ENCODE measurements around the gene COMT.

COMT gene

GRCh38 chr22:19972251-19972650 is 30.7 kb downstream of the COMT start:
- Histone ChIP-seq H3K27me3 (ENCODE audit: insufficient read depth, low read length) (no peaks in the 10 kb centered on the region), H2BK5ac (ENCODE audit: low read depth, low read length, poor library complexity) (no peak overlapping the region), H2AFZ (ENCODE audit: insufficient read depth, low read length, poor library complexity) (no peak overlapping the region), H3K4me3 (ENCODE audit: low read depth, low read length) (no peak overlapping the region), H3K79me1 (ENCODE audit: low read length) (no peaks in the 10 kb centered on the region), H2AK5ac (ENCODE audit: low read length) (no peak overlapping the region), H4K8ac (ENCODE audit: low read depth, low read length) (no peak overlapping the region), H3K9me3 (ENCODE audit: insufficient read depth, low read depth, low read length) (no peaks in the 10 kb centered on the region), H3K4me2 (ENCODE audit: low read length) (no peak overlapping the region), H3K79me2 (ENCODE audit: control insufficient read depth, insufficient read depth, low read length, poor library complexity) (no peaks in the 10 kb centered on the region), H3K4me1 (ENCODE audit: control insufficient read depth in 1 of 2, insufficient read depth in 2 of 2, low read length in 2 of 2) (peaks cover 2 to 5% of the 10 kb centered on the region in 2 experiments), H4K12ac (ENCODE audit: low read depth, low read length) (no peak overlapping the region), H3K4ac (ENCODE audit: low read depth, low read length) (no peak overlapping the region), H3K9ac (ENCODE audit: low read length) (no peak overlapping the region), H3K18ac (ENCODE audit: low read length) (no peak overlapping the region), H3K27ac (ENCODE audit: low read depth, low read length) (no peak overlapping the region), H3K23ac (ENCODE audit: low read length) (no peak overlapping the region), H2BK120ac (ENCODE audit: insufficient read depth, low read length, poor library complexity) (no peak overlapping the region), H3K36me3 (ENCODE audit: control insufficient read depth in 1 of 2, insufficient read depth in 2 of 2, low read length in 2 of 2) (peaks cover 5 to 10% of the 10 kb centered on the region in 2 experiments), H2BK12ac (ENCODE audit: low read length) (no peak overlapping the region), H4K91ac (ENCODE audit: low read depth, low read length) (no peak overlapping the region), H3K14ac (ENCODE audit: low read length) (no peak overlapping the region)
- DNase-seq, result no peak
- WGBS (ENCODE audit: extremely low coverage, insufficient coverage, insufficient read length), result no CpG with 5 or more reads among the region's 9 CpGs

- Histone ChIP-seq H3K9me3 (ENCODE audit: insufficient read depth, low read depth, low read length) (peaks cover 2% of the 10 kb centered on the region), H2AFZ (ENCODE audit: insufficient read depth, low read length, poor library complexity) (no peak overlapping the region), H4K12ac (ENCODE audit: low read depth, low read length) (no peak overlapping the region), H3K4me3 (ENCODE audit: low read depth, low read length) (no peak overlapping the region), H3K18ac (ENCODE audit: low read length) (no peak overlapping the region), H2AK5ac (ENCODE audit: low read length) (no peak overlapping the region), H3K4me1 (ENCODE audit: control insufficient read depth in 1 of 2, insufficient read depth in 2 of 2, low read length in 2 of 2) (peaks cover 2 to 5% of the 10 kb centered on the region in 2 experiments), H3K4ac (ENCODE audit: low read depth, low read length) (no peak overlapping the region), H3K9ac (ENCODE audit: low read length) (no peak overlapping the region), H3K36me3 (ENCODE audit: control insufficient read depth in 1 of 2, insufficient read depth in 2 of 2, low read length in 2 of 2) (peaks cover 5 to 10% of the 10 kb centered on the region in 2 experiments), H3K27me3 (ENCODE audit: insufficient read depth, low read length) (no peaks in the 10 kb centered on the region), H3K4me2 (ENCODE audit: low read length) (no peak overlapping the region), H4K91ac (ENCODE audit: low read depth, low read length) (no peak overlapping the region), H2BK5ac (ENCODE audit: low read depth, low read length, poor library complexity) (no peak overlapping the region), H2BK120ac (ENCODE audit: insufficient read depth, low read length, poor library complexity) (no peak overlapping the region), H3K27ac (ENCODE audit: low read depth, low read length) (no peak overlapping the region), H2BK12ac (ENCODE audit: low read length) (no peak overlapping the region), H3K79me2 (ENCODE audit: control insufficient read depth, insufficient read depth, low read length, poor library complexity) (no peaks in the 10 kb centered on the region), H4K8ac (ENCODE audit: low read depth, low read length) (no peak overlapping the region), H3K79me1 (ENCODE audit: low read length) (no peaks in the 10 kb centered on the region), H3K14ac (ENCODE audit: low read length) (no peak overlapping the region), H3K23ac (ENCODE audit: low read length) (no peak overlapping the region)
- peak; percentile 50 to 73 for DNase-seq
- no CpG with 5 or more reads among the region's 50 CpGs for WGBS (ENCODE audit: extremely low coverage, insufficient coverage, insufficient read length)
Observed at GRCh38 chr22:19972652-19973550, 31.3 kb downstream of the COMT start.

GRCh38 chr22:19973551-19974267 is 32.1 kb downstream of the COMT start:
- Histone ChIP-seq H2BK12ac (ENCODE audit: low read length) (no peak overlapping the region), H2AFZ (ENCODE audit: insufficient read depth, low read length, poor library complexity) (no peak overlapping the region), H3K79me1 (ENCODE audit: low read length) (no peaks in the 10 kb centered on the region), H3K18ac (ENCODE audit: low read length) (no peak overlapping the region), H3K9ac (ENCODE audit: low read length) (no peak overlapping the region), H3K4me2 (ENCODE audit: low read length) (no peak overlapping the region), H3K27ac (ENCODE audit: low read depth, low read length) (no peak overlapping the region), H3K79me2 (ENCODE audit: control insufficient read depth, insufficient read depth, low read length, poor library complexity) (no peaks in the 10 kb centered on the region), H3K4ac (ENCODE audit: low read depth, low read length) (no peak overlapping the region), H4K8ac (ENCODE audit: low read depth, low read length) (no peak overlapping the region), H3K14ac (ENCODE audit: low read length) (no peak overlapping the region), H2AK5ac (ENCODE audit: low read length) (no peak overlapping the region), H4K91ac (ENCODE audit: low read depth, low read length) (no peak overlapping the region), H3K36me3 (ENCODE audit: control insufficient read depth in 1 of 2, insufficient read depth in 2 of 2, low read length in 2 of 2) (peaks cover 3 to 11% of the 10 kb centered on the region in 2 experiments), H3K27me3 (ENCODE audit: insufficient read depth, low read length) (no peaks in the 10 kb centered on the region), H3K4me3 (ENCODE audit: low read depth, low read length) (no peak overlapping the region), H3K23ac (ENCODE audit: low read length) (no peak overlapping the region), H2BK120ac (ENCODE audit: insufficient read depth, low read length, poor library complexity) (no peak overlapping the region), H3K4me1 (ENCODE audit: control insufficient read depth in 1 of 2, insufficient read depth in 2 of 2, low read length in 2 of 2) (peaks cover 2 to 5% of the 10 kb centered on the region in 2 experiments), H4K12ac (ENCODE audit: low read depth, low read length) (no peak overlapping the region), H2BK5ac (ENCODE audit: low read depth, low read length, poor library complexity) (no peak overlapping the region), H3K9me3 (ENCODE audit: insufficient read depth, low read depth, low read length) (peaks cover 2% of the 10 kb centered on the region)
- WGBS (ENCODE audit: extremely low coverage, insufficient coverage, insufficient read length), result no CpG with 5 or more reads among the region's 46 CpGs
- DNase-seq, result no peak

GRCh38 chr22:19974268-19974861 is 32.8 kb downstream of the COMT start:
- WGBS (ENCODE audit: extremely low coverage, insufficient coverage, insufficient read length), result no CpG with 5 or more reads among the region's 11 CpGs
- Histone ChIP-seq H2AFZ (ENCODE audit: insufficient read depth, low read length, poor library complexity) (no peak overlapping the region), H3K9ac (ENCODE audit: low read length) (no peak overlapping the region), H2AK5ac (ENCODE audit: low read length) (no peak overlapping the region), H4K12ac (ENCODE audit: low read depth, low read length) (no peak overlapping the region), H4K8ac (ENCODE audit: low read depth, low read length) (no peak overlapping the region), H3K18ac (ENCODE audit: low read length) (no peak overlapping the region), H2BK5ac (ENCODE audit: low read depth, low read length, poor library complexity) (no peak overlapping the region), H3K14ac (ENCODE audit: low read length) (no peak overlapping the region), H2BK12ac (ENCODE audit: low read length) (no peak overlapping the region), H3K4me3 (ENCODE audit: low read depth, low read length) (no peak overlapping the region), H3K23ac (ENCODE audit: low read length) (no peak overlapping the region), H3K79me2 (ENCODE audit: control insufficient read depth, insufficient read depth, low read length, poor library complexity) (no peaks in the 10 kb centered on the region), H4K91ac (ENCODE audit: low read depth, low read length) (no peak overlapping the region), H3K79me1 (ENCODE audit: low read length) (no peaks in the 10 kb centered on the region), H3K27ac (ENCODE audit: low read depth, low read length) (no peak overlapping the region), H3K4me1 (ENCODE audit: control insufficient read depth in 1 of 2, insufficient read depth in 2 of 2, low read length in 2 of 2) (peaks cover 2 to 5% of the 10 kb centered on the region in 2 experiments), H3K36me3 (ENCODE audit: control insufficient read depth in 1 of 2, insufficient read depth in 2 of 2, low read length in 2 of 2) (peaks cover under 1 to 17% of the 10 kb centered on the region in 2 experiments), H3K27me3 (ENCODE audit: insufficient read depth, low read length) (no peaks in the 10 kb centered on the region), H2BK120ac (ENCODE audit: insufficient read depth, low read length, poor library complexity) (no peak overlapping the region), H3K9me3 (ENCODE audit: insufficient read depth, low read depth, low read length) (peaks cover 2% of the 10 kb centered on the region), H3K4me2 (ENCODE audit: low read length) (no peak overlapping the region), H3K4ac (ENCODE audit: low read depth, low read length) (no peak overlapping the region)
- peak; percentile 92 to 93 for DNase-seq
